Activated naive CD8-positive, alpha-beta T cell treated with anti-CD3 and anti-CD28 coated beads, Interleukin-2, amount 50 U/mL, for 24 hours (primary cell): ENCODE results near the gene DIS3L.
"Not testable (repeated sequence)": the region's sequence is repeated elsewhere in the genome, so short reads cannot be mapped to it uniquely, and the experiment has no call there.

Experiments
- ATAC-seq: fragments of 150-1000 bp; cut with Tn5 transposase; one replicate; pipeline ENCODE4 v1.10.0; 2021
- DNase-seq: peaks from one replicate; pipeline ENCODE4 v3.0.0; 2021
- H3K27ac Mint-ChIP-seq: one replicate; pipeline ENCODE4 v1.8.0; 2021; ENCODE audit warnings: mild to moderate bottlenecking, mixed read lengths
- H3K27me3 Mint-ChIP-seq: one replicate; pipeline ENCODE4 v1.8.0; 2021; ENCODE audit warnings: mixed read lengths
- H3K36me3 Mint-ChIP-seq: one replicate; pipeline ENCODE4 v1.8.0; 2021; ENCODE audit warnings: low read depth, mixed read lengths
- H3K4me1 Mint-ChIP-seq: one replicate; pipeline ENCODE4 v1.8.0; 2021; ENCODE audit warnings: mixed read lengths
- H3K4me3 Mint-ChIP-seq: one replicate; pipeline ENCODE4 v1.8.0; 2021; ENCODE audit warnings: mild to moderate bottlenecking, moderate library complexity, mixed read lengths
- H3K9me3 Mint-ChIP-seq: one replicate; pipeline ENCODE4 v1.8.0; 2021; ENCODE audit warnings: mixed read lengths

Gene DIS3L

GRCh38 chr15:66262837-66263236 is 30.5 kb upstream of the DIS3L start:
- Mint-ChIP-seq H3K9me3 (peaks cover 10% of the 10 kb centered on the region), H3K27me3 (peaks cover 17% of the 10 kb centered on the region)
- not testable (repeated sequence) for H3K4me1 Mint-ChIP-seq, H3K4me3 Mint-ChIP-seq, DNase-seq, ATAC-seq, H3K27ac Mint-ChIP-seq, H3K36me3 Mint-ChIP-seq

- Mint-ChIP-seq H3K4me1 (peaks cover 2% of the 10 kb centered on the region), H3K27me3 (peaks cover 17% of the 10 kb centered on the region), H3K27ac (no peak overlapping the region), H3K36me3 (peaks cover 3% of the 10 kb centered on the region), H3K4me3 (no peak overlapping the region), H3K9me3 (peaks cover 10% of the 10 kb centered on the region)
- ATAC-seq = no peak
- DNase-seq = no peak
Measured at GRCh38 chr15:66264859-66265513, 28.4 kb upstream of the DIS3L start.

GRCh38 chr15:66269326-66270090 is 23.9 kb upstream of the DIS3L start:
- peaks cover 2% of the 10 kb centered on the region for H3K27me3 Mint-ChIP-seq
- no peaks in the 10 kb centered on the region for H3K36me3 Mint-ChIP-seq
- DNase-seq = no peak
- no peak for ATAC-seq
- no peaks in the 10 kb centered on the region for H3K9me3 Mint-ChIP-seq
- no peak overlapping the region for H3K27ac Mint-ChIP-seq
- no peak overlapping the region for H3K4me3 Mint-ChIP-seq
- peaks cover 3% of the 10 kb centered on the region for H3K4me1 Mint-ChIP-seq

GRCh38 chr15:66270932-66271331 is 22.4 kb upstream of the DIS3L start:
- Mint-ChIP-seq H3K9me3 (peaks cover 5% of the 10 kb centered on the region), H3K27me3 (no peaks in the 10 kb centered on the region), H3K27ac (no peak overlapping the region), H3K36me3 (no peaks in the 10 kb centered on the region), H3K4me1 (peaks cover 3% of the 10 kb centered on the region), H3K4me3 (no peak overlapping the region)
- ATAC-seq (no peak), DNase-seq (no peak)

- H3K4me1 Mint-ChIP-seq = peaks cover 1% of the 10 kb centered on the region
- peaks cover 5% of the 10 kb centered on the region for H3K9me3 Mint-ChIP-seq
- no peak for ATAC-seq
- no peak for DNase-seq
- no peaks in the 10 kb centered on the region for H3K27me3 Mint-ChIP-seq
- no peak overlapping the region for H3K4me3 Mint-ChIP-seq
- no peaks in the 10 kb centered on the region for H3K36me3 Mint-ChIP-seq
- H3K27ac Mint-ChIP-seq = no peak overlapping the region
Measured at GRCh38 chr15:66275352-66275751, 18.0 kb upstream of the DIS3L start.

GRCh38 chr15:66276546-66276945 is 16.8 kb upstream of the DIS3L start:
- peaks cover 5% of the 10 kb centered on the region for H3K9me3 Mint-ChIP-seq
- H3K27me3 Mint-ChIP-seq = no peaks in the 10 kb centered on the region
- no peaks in the 10 kb centered on the region for H3K4me1 Mint-ChIP-seq
- H3K27ac Mint-ChIP-seq = no peak overlapping the region
- DNase-seq (no peak), ATAC-seq (no peak)
- H3K4me3 Mint-ChIP-seq = no peak overlapping the region
- no peaks in the 10 kb centered on the region for H3K36me3 Mint-ChIP-seq

- Mint-ChIP-seq H3K27ac (no peak overlapping the region), H3K36me3 (no peaks in the 10 kb centered on the region), H3K4me3 (no peak overlapping the region), H3K27me3 (no peaks in the 10 kb centered on the region), H3K4me1 (no peaks in the 10 kb centered on the region), H3K9me3 (peaks cover 5% of the 10 kb centered on the region)
- DNase-seq (no peak), ATAC-seq (no peak)
Measured at GRCh38 chr15:66278056-66278455, 15.3 kb upstream of the DIS3L start.

GRCh38 chr15:66278671-66279070 is 14.7 kb upstream of the DIS3L start:
- H3K36me3 Mint-ChIP-seq = no peaks in the 10 kb centered on the region
- H3K27me3 Mint-ChIP-seq = no peaks in the 10 kb centered on the region

GRCh38 chr15:66284271-66284670 is 9.1 kb upstream of the DIS3L start:
- peaks cover 2% of the 10 kb centered on the region for H3K4me1 Mint-ChIP-seq

More at GRCh38 chr15:66278671-66279070, 14.7 kb upstream of the DIS3L start:
- no peak for ATAC-seq
- H3K27ac Mint-ChIP-seq = no peak overlapping the region
- no peaks in the 10 kb centered on the region for H3K4me1 Mint-ChIP-seq
- H3K9me3 Mint-ChIP-seq = peaks cover 5% of the 10 kb centered on the region
- no peak overlapping the region for H3K4me3 Mint-ChIP-seq
- no peak for DNase-seq

GRCh38 chr15:66285533-66286280 is 7.7 kb upstream of the DIS3L start:
- no peaks in the 10 kb centered on the region for H3K36me3 Mint-ChIP-seq
- H3K4me3 Mint-ChIP-seq = no peak overlapping the region
- DNase-seq (no peak), ATAC-seq (no peak)
- H3K27me3 Mint-ChIP-seq = no peaks in the 10 kb centered on the region
- H3K27ac Mint-ChIP-seq = no peak overlapping the region
- H3K9me3 Mint-ChIP-seq = no peaks in the 10 kb centered on the region
- peaks cover 9% of the 10 kb centered on the region for H3K4me1 Mint-ChIP-seq

More at GRCh38 chr15:66284271-66284670, 9.1 kb upstream of the DIS3L start:
- Mint-ChIP-seq H3K9me3 (no peaks in the 10 kb centered on the region), H3K27me3 (no peaks in the 10 kb centered on the region), H3K36me3 (no peaks in the 10 kb centered on the region), H3K27ac (no peak overlapping the region), H3K4me3 (no peak overlapping the region)
- no peak for DNase-seq
- ATAC-seq = no peak

- no peak overlapping the region for H3K27ac Mint-ChIP-seq
- H3K9me3 Mint-ChIP-seq = no peaks in the 10 kb centered on the region
- no peaks in the 10 kb centered on the region for H3K27me3 Mint-ChIP-seq
- no peak for ATAC-seq
- H3K4me3 Mint-ChIP-seq = no peak overlapping the region
- peaks cover 22% of the 10 kb centered on the region for H3K4me1 Mint-ChIP-seq
- DNase-seq = no peak
- no peaks in the 10 kb centered on the region for H3K36me3 Mint-ChIP-seq
Measured at GRCh38 chr15:66287461-66288057, 5.8 kb upstream of the DIS3L start.

- no peak for ATAC-seq
- H3K4me3 Mint-ChIP-seq = no peak overlapping the region
Measured at GRCh38 chr15:66288093-66288492, 5.3 kb upstream of the DIS3L start.

GRCh38 chr15:66288551-66289185 is 4.7 kb upstream of the DIS3L start:
- Mint-ChIP-seq H3K4me3 (no peak overlapping the region), H3K27ac (no peak overlapping the region), H3K27me3 (no peaks in the 10 kb centered on the region), H3K36me3 (no peaks in the 10 kb centered on the region), H3K4me1 (peaks cover 24% of the 10 kb centered on the region), H3K9me3 (no peaks in the 10 kb centered on the region)
- DNase-seq = no peak
- no peak for ATAC-seq

More at GRCh38 chr15:66288093-66288492, 5.3 kb upstream of the DIS3L start:
- Mint-ChIP-seq H3K9me3 (no peaks in the 10 kb centered on the region), H3K36me3 (no peaks in the 10 kb centered on the region), H3K27me3 (no peaks in the 10 kb centered on the region), H3K27ac (no peak overlapping the region), H3K4me1 (peaks cover 24% of the 10 kb centered on the region)
- no peak for DNase-seq

GRCh38 chr15:66290007-66290406 is 3.4 kb upstream of the DIS3L start:
- Mint-ChIP-seq H3K9me3 (no peaks in the 10 kb centered on the region), H3K36me3 (no peaks in the 10 kb centered on the region), H3K4me1 (peaks cover 33% of the 10 kb centered on the region), H3K27me3 (no peaks in the 10 kb centered on the region), H3K27ac (no peak overlapping the region), H3K4me3 (no peak overlapping the region)
- no peak for ATAC-seq
- DNase-seq = no peak
